Endothelial cell of umbilical vein (primary cell): Measurements from ENCODE around the gene IFRD2. TPM values are rescaled to one million over a fixed set of nuclear protein-coding genes. Genes with fewer than 3 reads are reported as not detected.

Experiments used
- BruUV-seq: library from RNA; stranded (reverse); fragments of 400-500 nt; replicated peaks from 2 replicates; lab custom pipeline; 2021; lab: Mats Ljungman, UMichigan
- CTCF ChIA-PET: fragments of 300-600, 350-600 bp; sonication (Branson Sonifier 250); formaldehyde crosslinking; loops from one replicate; lab custom pipeline; 2021; ENCODE audit warnings: antibody characterized with exemption, inconsistent platforms; lab: Charles Lee
- POLR2A ChIA-PET: fragments of 300-600, 350-600 bp; sonication (Branson Sonifier 250); formaldehyde crosslinking; loops from one replicate; lab custom pipeline; 2021; ENCODE audit warnings: antibody characterized with exemption, inconsistent platforms; lab: Charles Lee
- DNase-seq: peaks from one replicate; pipeline ENCODE4 v3.0.0-alpha.2; 2011; ENCODE audit warnings: low read depth, low spot score
- FAIRE-seq: peaks from 2 replicates; lab custom pipeline; 2011; peaks lifted over from hg19 to GRCh38; lab: Jason Lieb, UNC
- H2AFZ ChIP-seq: 2 replicates; pipeline ENCODE4 v1.6.0; 2012; ENCODE audit warnings: low read depth, low read length, control low read depth, inconsistent platforms
- H3K27ac ChIP-seq: 2 replicates; pipeline ENCODE4 v1.5.1; 2011; ENCODE audit warnings: low read depth, mild to moderate bottlenecking, control low read depth, low read length, moderate library complexity; ENCODE audit not compliant: insufficient read depth
- H3K27me3 ChIP-seq, 2 experiments: 2 replicates each; pipeline versions ENCODE4 v1.6.0 to v1.6.1; 2011; ENCODE audit warnings: low read length in 2 of 2, mixed read lengths in 1 of 2; ENCODE audit not compliant: control insufficient read depth in 2 of 2, insufficient read depth in 2 of 2
- H3K36me3 ChIP-seq, 2 experiments: 2 replicates in 1 of 2; 3 replicates in 1 of 2; pipeline ENCODE4 v1.5.1; 2011; ENCODE audit warnings: low read length in 2 of 2, mild to moderate bottlenecking in 1 of 2, moderate library complexity in 1 of 2; ENCODE audit not compliant: control insufficient read depth in 2 of 2, insufficient read depth in 2 of 2; ENCODE audit errors: extremely low read depth in 1 of 2
- H3K4me1 ChIP-seq: 3 replicates; pipeline ENCODE4 v1.5.1; 2011; ENCODE audit warnings: mild to moderate bottlenecking, low read length; ENCODE audit not compliant: control insufficient read depth, insufficient read depth; ENCODE audit errors: extremely low read depth
- H3K4me2 ChIP-seq: 2 replicates; pipeline ENCODE4 v1.6.1; 2011; ENCODE audit warnings: low read length, control low read depth, mixed read lengths; ENCODE audit not compliant: insufficient read depth
- H3K4me3 ChIP-seq, 3 experiments: fragments of 200-600 bp in 1 of 3; sonication (generic), shearing (Covaris generic) in 1 of 3; replicated peaks in 1 of 3; 2 replicates each; pipeline ENCODE4 v1.5.1; 2011 to 2016; ENCODE audit warnings: control low read depth in 3 of 3, low read length in 3 of 3, mild to moderate bottlenecking in 2 of 3, inconsistent platforms in 1 of 3, low read depth in 1 of 3, moderate library complexity in 1 of 3; ENCODE audit not compliant: insufficient read depth in 1 of 3
- H3K79me2 ChIP-seq: 2 replicates; pipeline ENCODE4 v1.6.0; 2012; ENCODE audit warnings: low read length, inconsistent platforms; ENCODE audit not compliant: control insufficient read depth, insufficient read depth
- H3K9ac ChIP-seq: replicated peaks from 2 replicates; pipeline ENCODE3; 2011; ENCODE audit warnings: low read length, control low read depth; ENCODE audit not compliant: insufficient read depth; ENCODE audit errors: extremely low read depth
- H3K9me1 ChIP-seq: replicated peaks from 3 replicates; pipeline ENCODE4 v1.6.0; 2011; ENCODE audit warnings: mild to moderate bottlenecking, low read length; ENCODE audit not compliant: control insufficient read depth, insufficient read depth; ENCODE audit errors: extremely low read depth
- H3K9me3 ChIP-seq: replicated peaks from 2 replicates; pipeline ENCODE4 v1.5.1; 2012; ENCODE audit warnings: low read length, inconsistent platforms; ENCODE audit not compliant: control insufficient read depth, insufficient read depth
- H4K20me1 ChIP-seq: replicated peaks from 2 replicates; pipeline ENCODE3; 2011; ENCODE audit warnings: mild to moderate bottlenecking, low read length; ENCODE audit not compliant: control insufficient read depth, insufficient read depth; ENCODE audit errors: extremely low read depth
- EZH2 ChIP-seq: IDR thresholded peaks from 2 replicates; pipeline ENCODE4 v1.6.1; 2012; ENCODE audit warnings: borderline replicate concordance, low read depth, mild to moderate bottlenecking, moderate library complexity, low read length, inconsistent platforms; ENCODE audit not compliant: severe bottlenecking
- FOS ChIP-seq: IDR thresholded peaks from 2 replicates; pipeline ENCODE4 v1.6.1; 2011; ENCODE audit warnings: mild to moderate bottlenecking, low read length, moderate library complexity, borderline replicate concordance; ENCODE audit not compliant: insufficient read depth
- GATA2 ChIP-seq: IDR thresholded peaks from 2 replicates; pipeline ENCODE4 v1.7.0; 2011; ENCODE audit warnings: low read depth, mild to moderate bottlenecking, moderate library complexity, mixed read lengths, low read length; ENCODE audit not compliant: insufficient read length, insufficient read depth
- JUN ChIP-seq: IDR thresholded peaks from 2 replicates; pipeline ENCODE4 v1.6.1; 2011; ENCODE audit warnings: borderline replicate concordance, low read depth; ENCODE audit not compliant: insufficient read length, insufficient read depth
- MAX ChIP-seq: IDR thresholded peaks from 2 replicates; pipeline ENCODE4 v1.6.1; 2011; ENCODE audit not compliant: insufficient read depth, insufficient read length
- MYC ChIP-seq: IDR thresholded peaks from one replicate; pipeline ENCODE4 v1.6.1; 2011; ENCODE audit warnings: mild to moderate bottlenecking, low read depth, low read length
- POLR2A ChIP-seq: IDR thresholded peaks from 2 replicates; pipeline ENCODE4 v1.6.1; 2012; ENCODE audit warnings: low read depth, mild to moderate bottlenecking, control low read depth, low read length
- POLR2AphosphoS5 ChIP-seq: IDR thresholded peaks from 2 replicates; pipeline ENCODE4 v1.6.1; 2012; ENCODE audit warnings: low read depth, mild to moderate bottlenecking, control low read depth, low read length, moderate library complexity; ENCODE audit not compliant: insufficient read depth
- dilution Hi-C: fragments of 300-500 bp; cut with MboI; formaldehyde crosslinking; loops from one replicate; pipeline ENCODE4 v1.15.0; 2019; ENCODE audit warnings: low sequenced_read_pairs; ENCODE audit not compliant: extremely low pct_ligation_motif_present
- intact Hi-C: fragments of 100-400 bp; cut with micrococcal nuclease; formaldehyde crosslinking; loops from one replicate; pipeline ENCODE4 v1.10.0; 2022
- polyA plus RNA-seq, 4 experiments: library from polyadenylated mRNA; depleted of rRNA in 3 of 4; stranded (reverse) in 3 of 4; unstranded in 1 of 4; fragments of >200 nt; gene quantifications; 2 replicates each; pipeline versions ENCODE4 v1.2.1 to v1.2.3, GENCODE V29; 2011 to 2012; ENCODE audit warnings: missing spikeins in 1 of 4
- total RNA-seq: library from RNA; stranded (reverse); gene quantifications from 2 replicates; pipeline ENCODE4 v1.2.3, GENCODE V29; 2021
- TF ChIP-seq, protein P1 (sequence below), 2 donors: IDR thresholded peaks; 1 replicate in 1 of 2; 2 replicates in 1 of 2; pipeline ENCODE4 v1.5.1; 2011; ENCODE audit warnings: low read length in 2 of 2, mild to moderate bottlenecking in 2 of 2, moderate library complexity in 2 of 2, control low read depth in 1 of 2, inconsistent platforms in 1 of 2, low read depth in 1 of 2; ENCODE audit not compliant: insufficient read depth in 1 of 2; ENCODE audit errors: extremely low read depth in 1 of 2

IFRD2 gene
- total and polyA plus RNA-seq, 2 donors (not counting 3 experiments of a cell fraction or from before 2014, with no cell fraction given) = 99.4 to 111 TPM

GRCh38 chr3:50269977-50270413, 22.2 kb downstream of the IFRD2 start:
- H3K9me1 ChIP-seq = no peaks in the 10 kb centered on the region
- no TSS peak for BruUV-seq
- no peaks in the 10 kb centered on the region for H3K36me3 ChIP-seq
- no peak overlapping the region for H3K9ac ChIP-seq
- dilution Hi-C loops (no loop called here), intact Hi-C loops (loop anchor here (2.0 to 10.0 kb wide), 2 partner anchors 15 to 145 kb away; no protein-coding TSS in a partner anchor)
- no peak overlapping the region for H3K4me3 ChIP-seq
- H3K4me1 ChIP-seq = peaks cover 2% of the 10 kb centered on the region
- H3K27ac ChIP-seq = no peak overlapping the region
- H3K79me2 ChIP-seq = no peaks in the 10 kb centered on the region
- POLR2A ChIA-PET = interaction anchor here (1.6 kb wide), 1 partner anchor 24 kb away, joined by 3 read pairs; no protein-coding TSS in a partner anchor
- FAIRE-seq = no peak
- no peak overlapping the region for H2AFZ ChIP-seq
- CTCF ChIA-PET = interaction anchor here (1.0 to 3.7 kb wide), 7 partner anchors 10 to 75 kb away, joined by 3 to 26 read pairs (median 5); no protein-coding TSS in a partner anchor
- no peaks in the 10 kb centered on the region for H4K20me1 ChIP-seq
- H3K27me3 ChIP-seq = peaks cover 7% of the 10 kb centered on the region in 2 experiments
- no peak for DNase-seq
- H3K9me3 ChIP-seq = no peaks in the 10 kb centered on the region
- TF ChIP-seq POLR2AphosphoS5 (no peak), POLR2A (no peak), MAX (no peak), GATA2 (no peak), JUN (no peak), FOS (no peak), EZH2 (no peak), MYC (no peak)
- TF ChIP-seq, protein P1, sequence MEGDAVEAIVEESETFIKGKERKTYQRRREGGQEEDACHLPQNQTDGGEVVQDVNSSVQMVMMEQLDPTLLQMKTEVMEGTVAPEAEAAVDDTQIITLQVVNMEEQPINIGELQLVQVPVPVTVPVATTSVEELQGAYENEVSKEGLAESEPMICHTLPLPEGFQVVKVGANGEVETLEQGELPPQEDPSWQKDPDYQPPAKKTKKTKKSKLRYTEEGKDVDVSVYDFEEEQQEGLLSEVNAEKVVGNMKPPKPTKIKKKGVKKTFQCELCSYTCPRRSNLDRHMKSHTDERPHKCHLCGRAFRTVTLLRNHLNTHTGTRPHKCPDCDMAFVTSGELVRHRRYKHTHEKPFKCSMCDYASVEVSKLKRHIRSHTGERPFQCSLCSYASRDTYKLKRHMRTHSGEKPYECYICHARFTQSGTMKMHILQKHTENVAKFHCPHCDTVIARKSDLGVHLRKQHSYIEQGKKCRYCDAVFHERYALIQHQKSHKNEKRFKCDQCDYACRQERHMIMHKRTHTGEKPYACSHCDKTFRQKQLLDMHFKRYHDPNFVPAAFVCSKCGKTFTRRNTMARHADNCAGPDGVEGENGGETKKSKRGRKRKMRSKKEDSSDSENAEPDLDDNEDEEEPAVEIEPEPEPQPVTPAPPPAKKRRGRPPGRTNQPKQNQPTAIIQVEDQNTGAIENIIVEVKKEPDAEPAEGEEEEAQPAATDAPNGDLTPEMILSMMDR (IDR thresholded peaks at IDR 0.05; ENCODE audit: extremely low read depth in 1 of 2, insufficient read depth in 1 of 2, low read depth in 1 of 2, low read length in 2 of 2) = no peak
- H3K4me2 ChIP-seq = no peak overlapping the region
